Left lung (tissue), 10 donors: ENCODE measurements around the gene NOP10. TPM values are rescaled to one million over a fixed set of nuclear protein-coding genes. Genes with fewer than 3 reads are reported as not detected.

ENCODE experiments used
- ATAC-seq: fragments of 200-7000 bp; cut with Tn5 transposase; one replicate; pipeline ENCODE4 v1.9.1; 2020; ENCODE audit warnings: moderate library complexity
- DNase-seq, 4 donors: peaks; one replicate each; pipeline ENCODE4 v3.0.0-alpha.2; 2013 to 2020
- H3K27ac ChIP-seq, 2 donors: fragments of 200-600 bp; sonication (generic) in 1 of 2; one replicate each; pipeline versions ENCODE4 v1.5.0 to v1.8.0; 2020 to 2021
- H3K27me3 ChIP-seq, 2 donors: fragments of 200-600 bp; sonication (generic) in 1 of 2; one replicate each; pipeline versions ENCODE4 v1.5.0 to v1.8.0; 2020 to 2021
- H3K36me3 ChIP-seq, 2 donors: fragments of 200-600 bp; sonication (generic) in 1 of 2; one replicate each; pipeline versions ENCODE4 v1.5.0 to v1.8.0; 2020 to 2021
- H3K4me1 ChIP-seq, 2 donors: fragments of 200-600 bp; one replicate each; pipeline ENCODE4 v1.8.0; 2021
- H3K4me3 ChIP-seq, 2 donors: fragments of 200-600 bp; sonication (generic) in 1 of 2; one replicate each; pipeline versions ENCODE4 v1.5.0 to v1.8.0; 2020 to 2021; ENCODE audit warnings: mild to moderate bottlenecking in 1 of 2
- H3K9me3 ChIP-seq, 2 donors: fragments of 200-600 bp; sonication (generic) in 1 of 2; one replicate each; pipeline versions ENCODE4 v1.5.0 to v1.8.0; 2020 to 2021
- CTCF ChIP-seq, 2 donors: fragments of 200-600 bp; sonication (generic) in 1 of 2; IDR thresholded peaks; one replicate each; pipeline versions ENCODE4 v1.5.0 to v1.8.0; 2021; ENCODE audit warnings: antibody characterized with exemption in 2 of 2
- intact Hi-C, 2 donors: fragments of 100-400 bp; cut with DNase I; formaldehyde crosslinking; loops; one replicate each; pipeline versions ENCODE4 v1.11.2 to v1.14.2; 2022
- polyA plus RNA-seq, 6 donors: library from polyadenylated mRNA; unstranded; fragments of 120-200 nt; gene quantifications; one replicate each; pipeline ENCODE4 v1.2.1, GENCODE V29; 2013; ENCODE audit not compliant: insufficient read length in 6 of 6
- total RNA-seq, 2 donors: library from RNA; stranded (reverse); fragmentation: NEBNext Ultra II Directional; extraction: Animal tissue kit (Norgen Biotek cat#: 25700); gene quantifications; one replicate each; pipeline ENCODE4 v1.2.1, GENCODE V29; 2021
- donor health status: DM: no; HTN: yes; CAD: no.
- donor health status: DM: no; HTN: no; CAD: no.

The NOP10 gene
- total and polyA plus RNA-seq, 8 donors = 99.8 to 188 (median 110) TPM

- Histone ChIP-seq H3K27ac (no peak overlapping the region), H3K4me1 (peaks cover 0 to 7% of the 10 kb centered on the region in 2 donors), H3K4me3 (no peak overlapping the region), H3K9me3 (no peaks in the 10 kb centered on the region), H3K27me3 (no peaks in the 10 kb centered on the region), H3K36me3 (no peaks in the 10 kb centered on the region)
- no peak for ATAC-seq
- intact Hi-C loops = no loop called here
- DNase-seq = no peak
- no peak for TF ChIP-seq CTCF (IDR thresholded peaks at IDR 0.05)
Measured at GRCh38 chr15:34324933-34325332, 18.0 kb downstream of the NOP10 start.

- Histone ChIP-seq H3K4me1 (peaks cover 3 to 16% of the 10 kb centered on the region in 2 donors), H3K4me3 (no peak overlapping the region), H3K36me3 (no peaks in the 10 kb centered on the region), H3K27me3 (no peaks in the 10 kb centered on the region), H3K27ac (no peak overlapping the region), H3K9me3 (no peaks in the 10 kb centered on the region)
- intact Hi-C loops = no loop called here
- ATAC-seq = no peak
- no peak for DNase-seq
- TF ChIP-seq CTCF (IDR thresholded peaks at IDR 0.05) = no peak
Measured at GRCh38 chr15:34323217-34323616, 19.7 kb downstream of the NOP10 start.

GRCh38 chr15:34318277-34319079 lies 24.5 kb downstream of the NOP10 start:
- no peaks in the 10 kb centered on the region for H3K9me3 ChIP-seq
- DNase-seq (peak in 2 of 4 donors; percentile 65 to 80), ATAC-seq (peak; percentile 99)
- H3K4me1 ChIP-seq = peaks cover 3 to 40% of the 10 kb centered on the region in 2 donors
- H3K27me3 ChIP-seq = no peaks in the 10 kb centered on the region
- H3K27ac ChIP-seq = peak overlapping the region; percentile 68 to 75
- TF ChIP-seq CTCF (IDR thresholded peaks at IDR 0.05) = no peak
- H3K36me3 ChIP-seq = peaks cover 0 to 3% of the 10 kb centered on the region in 2 donors
- intact Hi-C loops = no loop called here
- H3K4me3 ChIP-seq = peak overlapping the region; percentile 45 to 55

GRCh38 chr15:34314491-34315490 lies 28.1 kb downstream of the NOP10 start:
- no peak for ATAC-seq
- TF ChIP-seq CTCF (IDR thresholded peaks at IDR 0.05) = no peak
- Histone ChIP-seq H3K9me3 (no peaks in the 10 kb centered on the region), H3K4me3 (no peak overlapping the region), H3K27me3 (no peaks in the 10 kb centered on the region), H3K4me1 (peaks cover 3 to 39% of the 10 kb centered on the region in 2 donors), H3K36me3 (peaks cover 0 to 3% of the 10 kb centered on the region in 2 donors), H3K27ac (no peak overlapping the region)
- DNase-seq = no peak
- intact Hi-C loops = no loop called here

- intact Hi-C loops = no loop called here
- DNase-seq = no peak
- no peak for ATAC-seq
- H3K4me3 ChIP-seq = no peak overlapping the region
- no peak for TF ChIP-seq CTCF (IDR thresholded peaks at IDR 0.05)
- no peak overlapping the region for H3K27ac ChIP-seq
- H3K9me3 ChIP-seq = no peaks in the 10 kb centered on the region
- H3K36me3 ChIP-seq = peaks cover 0 to 3% of the 10 kb centered on the region in 2 donors
- H3K4me1 ChIP-seq = peaks cover 0 to 11% of the 10 kb centered on the region in 2 donors
- H3K27me3 ChIP-seq = no peaks in the 10 kb centered on the region
Measured at GRCh38 chr15:34311563-34311962, 31.4 kb downstream of the NOP10 start.
